ENCODE measurements around the gene GINS1. TPM values are rescaled to one million over a fixed set of nuclear protein-coding genes. Genes with fewer than 3 reads are reported as not detected.

GINS1 gene
- total RNA-seq, 1 experiment from 2014 or later = 74.3 TPM

- H3K23me2 ChIP-seq (ENCODE audit: insufficient read length, low read depth, low read length, poor library complexity, severe bottlenecking) = no peaks in the 10 kb centered on the region
- H3K27ac Mint-ChIP-seq = peak overlapping the region in 1 of 3 experiments; percentile 44; a peak in 1 of 7 replicates
- no peaks in the 10 kb centered on the region for H3K27me3 ChIP-seq (ENCODE audit: insufficient read depth, low read length)
- no peak for TF ChIP-seq CTCF (conservative IDR thresholded peaks at IDR 0.05)
- H3K4me3 Mint-ChIP-seq = no peak overlapping the region
- no peak overlapping the region for H3K4me2 ChIP-seq (ENCODE audit: insufficient read depth, insufficient read length, low read length)
- H2BK20ac ChIP-seq (ENCODE audit: low read depth, low read length, poor library complexity, severe bottlenecking) = no peak overlapping the region
- no peaks in the 10 kb centered on the region for H3K4me1 Mint-ChIP-seq
- H2BK120ac ChIP-seq (ENCODE audit: low read depth, low read length, poor library complexity, severe bottlenecking) = no peak overlapping the region
- no CpG with 5 or more reads among the region's 52 CpGs for WGBS (ENCODE audit: extremely low coverage, insufficient read length, low lambda C conversion rate)
- no peak overlapping the region for H3K56ac ChIP-seq (ENCODE audit: insufficient read length, low read depth, low read length)
- H3K36me3 Mint-ChIP-seq (ENCODE audit: insufficient read depth in 1 of 3, low read depth in 3 of 3) = peaks cover 46 to 64% (median 63%) of the 10 kb centered on the region in 3 experiments
- no peak overlapping the region for H4K91ac ChIP-seq (ENCODE audit: insufficient read length, low read depth, low read length)
- H3K9me3 Mint-ChIP-seq = no peaks in the 10 kb centered on the region
- H3K18ac ChIP-seq (ENCODE audit: insufficient read length, low read depth, low read length) = no peak overlapping the region
- H3K4me1 ChIP-seq (ENCODE audit: insufficient read depth, low read length) = no peaks in the 10 kb centered on the region
- H3K79me1 ChIP-seq (ENCODE audit: insufficient read depth, low read depth, low read length, poor library complexity, severe bottlenecking) = no peaks in the 10 kb centered on the region
- H2BK12ac ChIP-seq (ENCODE audit: insufficient read length, low read depth, low read length) = no peak overlapping the region
- no peaks in the 10 kb centered on the region for H4K20me1 ChIP-seq (ENCODE audit: control insufficient read depth, insufficient read depth, insufficient read length)
- H3K79me2 ChIP-seq (ENCODE audit: insufficient read depth, low read length) = no peaks in the 10 kb centered on the region
- H3K9ac ChIP-seq (ENCODE audit: extremely low read depth, insufficient read length, low read length) = no peak overlapping the region
- H3K4ac ChIP-seq (ENCODE audit: low read depth, low read length) = no peak overlapping the region
- H4K5ac ChIP-seq (ENCODE audit: insufficient read length, low read depth, low read length) = no peak overlapping the region
- no peak overlapping the region for H2AFZ ChIP-seq (ENCODE audit: low read length)
- H2AK5ac ChIP-seq (ENCODE audit: insufficient read length, low read length) = no peak overlapping the region
- H3K9me3 ChIP-seq (ENCODE audit: control insufficient read depth, low read depth, low read length) = no peaks in the 10 kb centered on the region
- H4K8ac ChIP-seq (replicated peaks; ENCODE audit: insufficient read length, low read depth, low read length) = no peak overlapping the region
- H3K27ac ChIP-seq (ENCODE audit: insufficient read length, low read depth, low read length) = no peak overlapping the region
- H3K14ac ChIP-seq (ENCODE audit: insufficient read depth, low read length) = no peak overlapping the region
- H3K27me3 Mint-ChIP-seq (ENCODE audit: low read depth) = no peaks in the 10 kb centered on the region
- DNase-seq = no peak
- no peak overlapping the region for H2BK15ac ChIP-seq (ENCODE audit: low read depth, low read length)
- H3K23ac ChIP-seq (ENCODE audit: insufficient read length, low read depth, low read length) = no peak overlapping the region
- H2BK5ac ChIP-seq (ENCODE audit: insufficient read length, low read length) = no peak overlapping the region
- H3T11ph ChIP-seq (ENCODE audit: low read length) = no peak overlapping the region
Measured at GRCh38 chr20:25476106-25477013, 68.9 kb downstream of the GINS1 start.
